ENCODE data around the gene PRRC2A. TPM values are rescaled to one million over a fixed set of nuclear protein-coding genes. Genes with fewer than 3 reads are reported as not detected.

PRRC2A gene
- total and polyA plus RNA-seq, 2 experiments from 2014 or later, result 42.5 to 46.0 TPM

DNA sequence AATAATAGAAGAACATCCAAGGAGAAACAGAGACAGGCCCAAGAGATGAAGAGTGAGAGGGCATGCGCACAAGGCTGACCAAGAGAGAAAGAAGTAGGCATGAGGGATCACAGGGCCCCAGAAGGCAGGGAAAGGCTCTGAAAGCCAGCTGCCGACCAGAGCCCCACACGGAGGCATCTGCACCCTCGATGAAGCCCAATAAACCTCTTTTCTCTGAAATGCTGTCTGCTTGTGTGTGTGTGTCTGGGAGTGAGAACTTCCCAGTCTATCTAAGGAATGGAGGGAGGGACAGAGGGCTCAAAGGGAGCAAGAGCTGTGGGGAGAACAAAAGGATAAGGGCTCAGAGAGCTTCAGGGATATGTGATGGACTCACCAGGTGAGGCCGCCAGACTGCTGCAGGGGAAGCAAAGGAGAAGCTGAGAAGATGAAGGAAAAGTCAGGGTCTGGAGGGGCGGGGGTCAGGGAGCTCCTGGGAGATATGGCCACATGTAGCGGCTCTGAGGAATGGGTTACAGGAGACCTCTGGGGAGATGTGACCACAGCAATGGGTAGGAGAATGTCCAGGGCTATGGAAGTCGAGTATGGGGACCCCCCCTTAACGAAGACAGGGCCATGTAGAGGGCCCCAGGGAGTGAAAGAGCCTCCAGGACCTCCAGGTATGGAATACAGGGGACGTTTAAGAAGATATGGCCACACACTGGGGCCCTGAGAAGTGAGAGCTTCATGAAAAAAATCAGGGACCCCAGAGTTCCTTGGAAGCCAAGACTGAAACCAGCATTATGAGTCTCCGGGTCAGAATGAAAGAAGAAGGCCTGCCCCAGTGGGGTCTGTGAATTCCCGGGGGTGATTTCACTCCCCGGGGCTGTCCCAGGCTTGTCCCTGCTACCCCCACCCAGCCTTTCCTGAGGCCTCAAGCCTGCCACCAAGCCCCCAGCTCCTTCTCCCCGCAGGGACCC is 46.1 kb upstream of the PRRC2A start:
- Histone ChIP-seq H3K27ac (no peak overlapping the region), H4K20me1 (ENCODE audit: insufficient read depth) (no peaks in the 10 kb centered on the region), H3K4me2 (ENCODE audit: unreplicated experiment) (no peak overlapping the region), H3F3A (ENCODE audit: insufficient read depth) (no peaks in the 10 kb centered on the region), H3K9me3 (ENCODE audit: low read depth) (no peaks in the 10 kb centered on the region), H3K9me2 (ENCODE audit: insufficient read depth) (no peaks in the 10 kb centered on the region), H3K9ac (no peak overlapping the region), H3K36me3 (ENCODE audit: low read depth) (no peaks in the 10 kb centered on the region), H3K4me3 (no peak overlapping the region), H3K27me3 (replicated peaks; ENCODE audit: insufficient read depth) (no peaks in the 10 kb centered on the region), H3K4me1 (ENCODE audit: insufficient read depth) (no peaks in the 10 kb centered on the region), H3K79me2 (ENCODE audit: insufficient read depth) (no peaks in the 10 kb centered on the region), H2AFZ (no peak overlapping the region)
- WGBS, 2 experiments (ENCODE audit: low coverage in 1 of 2, low lambda C conversion rate in 2 of 2, missing lambda C conversion rate in 2 of 2), result 64% methylated on average over 12 to 14 of the region's 14 CpGs
- in situ Hi-C loops (cut with MboI), result no loop called here
- no peak for DNase-seq
- TF ChIP-seq EZH2phosphoT487 (IDR thresholded peaks at IDR 0.05; ENCODE audit: insufficient read depth, low read depth), result no peak
- no peak for TF ChIP-seq EZH2 (IDR thresholded peaks at IDR 0.05; ENCODE audit: insufficient read depth, poor library complexity, severe bottlenecking)

- no peaks in the 10 kb centered on the region for H3K36me3 ChIP-seq (ENCODE audit: low read depth)
- no peak within 1 kb of the TSS for H3K9ac ChIP-seq
- H3K4me1 ChIP-seq (ENCODE audit: insufficient read depth), result no peaks in the 10 kb centered on the region
- in situ Hi-C loops (cut with MboI), result no loop called here
- no peaks in the 10 kb centered on the region for H3K9me3 ChIP-seq (ENCODE audit: low read depth)
- WGBS, 2 experiments (ENCODE audit: low coverage in 1 of 2, low lambda C conversion rate in 2 of 2, missing lambda C conversion rate in 2 of 2), result 69 to 70% methylated on average over 19 of the region's 19 CpGs
- no peak for DNase-seq
- H3K79me2 ChIP-seq (ENCODE audit: insufficient read depth), result no peaks in the 10 kb centered on the region
- no peak within 1 kb of the TSS for H3K4me2 ChIP-seq (ENCODE audit: unreplicated experiment)
- H2AFZ ChIP-seq, result no peak within 1 kb of the TSS
- H3K27ac ChIP-seq, result no peak within 1 kb of the TSS
- TF ChIP-seq EZH2 (IDR thresholded peaks at IDR 0.05; ENCODE audit: insufficient read depth, poor library complexity, severe bottlenecking) (no peak), EZH2phosphoT487 (IDR thresholded peaks at IDR 0.05; ENCODE audit: insufficient read depth, low read depth) (no peak)
- H3K27me3 ChIP-seq (replicated peaks; ENCODE audit: insufficient read depth), result no peaks in the 10 kb centered on the region
- no peaks in the 10 kb centered on the region for H3K9me2 ChIP-seq (ENCODE audit: insufficient read depth)
- H3F3A ChIP-seq (ENCODE audit: insufficient read depth), result no peaks in the 10 kb centered on the region
- no peak within 1 kb of the TSS for H3K4me3 ChIP-seq
- H4K20me1 ChIP-seq (ENCODE audit: insufficient read depth), result no peaks in the 10 kb centered on the region
Observed at GRCh38 chr6:31575335-31575901, 45.1 kb upstream of the PRRC2A start, which contains the start of gene TNF. Gene TNF, plus strand, starts transcription at chr6:31575565. Its CDS starts 177 bp downstream, at chr6:31575742.

DNA sequence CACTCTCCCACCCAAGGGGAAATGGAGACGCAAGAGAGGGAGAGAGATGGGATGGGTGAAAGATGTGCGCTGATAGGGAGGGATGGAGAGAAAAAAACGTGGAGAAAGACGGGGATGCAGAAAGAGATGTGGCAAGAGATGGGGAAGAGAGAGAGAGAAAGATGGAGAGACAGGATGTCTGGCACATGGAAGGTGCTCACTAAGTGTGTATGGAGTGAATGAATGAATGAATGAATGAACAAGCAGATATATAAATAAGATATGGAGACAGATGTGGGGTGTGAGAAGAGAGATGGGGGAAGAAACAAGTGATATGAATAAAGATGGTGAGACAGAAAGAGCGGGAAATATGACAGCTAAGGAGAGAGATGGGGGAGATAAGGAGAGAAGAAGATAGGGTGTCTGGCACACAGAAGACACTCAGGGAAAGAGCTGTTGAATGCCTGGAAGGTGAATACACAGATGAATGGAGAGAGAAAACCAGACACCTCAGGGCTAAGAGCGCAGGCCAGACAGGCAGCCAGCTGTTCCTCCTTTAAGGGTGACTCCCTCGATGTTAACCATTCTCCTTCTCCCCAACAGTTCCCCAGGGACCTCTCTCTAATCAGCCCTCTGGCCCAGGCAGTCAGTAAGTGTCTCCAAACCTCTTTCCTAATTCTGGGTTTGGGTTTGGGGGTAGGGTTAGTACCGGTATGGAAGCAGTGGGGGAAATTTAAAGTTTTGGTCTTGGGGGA is 44.4 kb upstream of the PRRC2A start:
- TF ChIP-seq EZH2 (IDR thresholded peaks at IDR 0.05; ENCODE audit: insufficient read depth, poor library complexity, severe bottlenecking) (no peak), EZH2phosphoT487 (IDR thresholded peaks at IDR 0.05; ENCODE audit: insufficient read depth, low read depth) (no peak)
- in situ Hi-C loops (cut with MboI), result no loop called here

GRCh38 chr6:31576897-31577578 is 43.5 kb upstream of the PRRC2A start:
- H2AFZ ChIP-seq, result no peak overlapping the region
- H3K9ac ChIP-seq, result no peak overlapping the region
- H3K9me3 ChIP-seq (ENCODE audit: low read depth), result no peaks in the 10 kb centered on the region
- H3K36me3 ChIP-seq (ENCODE audit: low read depth), result no peaks in the 10 kb centered on the region
- in situ Hi-C loops (cut with MboI), result no loop called here
- 79 to 86% methylated on average over 16 to 19 of the region's 19 CpGs for WGBS, 2 experiments (ENCODE audit: low coverage in 1 of 2, low lambda C conversion rate in 2 of 2, missing lambda C conversion rate in 2 of 2)
- no peak for DNase-seq
- H3K9me2 ChIP-seq (ENCODE audit: insufficient read depth), result no peaks in the 10 kb centered on the region
- no peaks in the 10 kb centered on the region for H3K79me2 ChIP-seq (ENCODE audit: insufficient read depth)
- TF ChIP-seq EZH2phosphoT487 (IDR thresholded peaks at IDR 0.05; ENCODE audit: insufficient read depth, low read depth) (no peak), EZH2 (IDR thresholded peaks at IDR 0.05; ENCODE audit: insufficient read depth, poor library complexity, severe bottlenecking) (no peak)
- no peak overlapping the region for H3K4me2 ChIP-seq (ENCODE audit: unreplicated experiment)
- H3K4me3 ChIP-seq, result no peak overlapping the region
- H4K20me1 ChIP-seq (ENCODE audit: insufficient read depth), result no peaks in the 10 kb centered on the region
- H3F3A ChIP-seq (ENCODE audit: insufficient read depth), result no peaks in the 10 kb centered on the region
- H3K27ac ChIP-seq, result no peak overlapping the region
- H3K4me1 ChIP-seq (ENCODE audit: insufficient read depth), result peaks cover 4% of the 10 kb centered on the region; the same call in 1 of the 2 replicates
- H3K27me3 ChIP-seq (replicated peaks; ENCODE audit: insufficient read depth), result no peaks in the 10 kb centered on the region

More for the DNA sequence above, 44.4 kb upstream of the PRRC2A start:
- H3K4me2 ChIP-seq (ENCODE audit: unreplicated experiment), result no peak overlapping the region
- no peaks in the 10 kb centered on the region for H3K9me2 ChIP-seq (ENCODE audit: insufficient read depth)
- no peaks in the 10 kb centered on the region for H3F3A ChIP-seq (ENCODE audit: insufficient read depth)
- DNase-seq, result no peak
- 68 to 69% methylated on average over 8 of the region's 8 CpGs for WGBS, 2 experiments (ENCODE audit: low coverage in 1 of 2, low lambda C conversion rate in 2 of 2, missing lambda C conversion rate in 2 of 2)
- no peak overlapping the region for H2AFZ ChIP-seq
- H3K9me3 ChIP-seq (ENCODE audit: low read depth), result no peaks in the 10 kb centered on the region
- H4K20me1 ChIP-seq (ENCODE audit: insufficient read depth), result no peaks in the 10 kb centered on the region
- H3K4me3 ChIP-seq, result no peak overlapping the region
- H3K79me2 ChIP-seq (ENCODE audit: insufficient read depth), result no peaks in the 10 kb centered on the region
- H3K27me3 ChIP-seq (replicated peaks; ENCODE audit: insufficient read depth), result no peaks in the 10 kb centered on the region
- no peaks in the 10 kb centered on the region for H3K4me1 ChIP-seq (ENCODE audit: insufficient read depth)
- no peak overlapping the region for H3K9ac ChIP-seq
- no peak overlapping the region for H3K27ac ChIP-seq
- H3K36me3 ChIP-seq (ENCODE audit: low read depth), result no peaks in the 10 kb centered on the region
